Endodermal cell (in vitro differentiated cells): ENCODE data around the gene ACVR1C. TPM values are rescaled to one million over a fixed set of nuclear protein-coding genes. Genes with fewer than 3 reads are reported as not detected.

Source experiments
- DNase-seq: peaks from one replicate; pipeline ENCODE4 v3.0.0-alpha.2; 2017
- H3K27ac ChIP-seq: 2 replicates; pipeline ENCODE4 v1.5.1; 2013; ENCODE audit warnings: mild to moderate bottlenecking, low read depth, low read length, moderate library complexity
- H3K27me3 ChIP-seq: 2 replicates; pipeline ENCODE4 v1.6.1; 2013; ENCODE audit warnings: mild to moderate bottlenecking, low read length, moderate library complexity; ENCODE audit not compliant: insufficient read depth, control insufficient read depth, poor library complexity, severe bottlenecking
- H3K36me3 ChIP-seq: 2 replicates; pipeline ENCODE4 v1.7.0; 2013; ENCODE audit warnings: mild to moderate bottlenecking, low read length, moderate library complexity; ENCODE audit not compliant: control insufficient read depth, insufficient read depth
- H3K4me1 ChIP-seq: one replicate; pipeline ENCODE4 v1.7.0; 2013; ENCODE audit warnings: low read length; ENCODE audit not compliant: control insufficient read depth, insufficient read depth
- H3K4me3 ChIP-seq: 2 replicates; pipeline ENCODE4 v1.5.1; 2013; ENCODE audit warnings: mild to moderate bottlenecking, low read length, moderate library complexity
- H3K9ac ChIP-seq: 2 replicates; pipeline ENCODE4 v1.6.1; 2013; ENCODE audit warnings: mild to moderate bottlenecking, low read length, moderate library complexity; ENCODE audit not compliant: poor library complexity, severe bottlenecking; ENCODE audit errors: extremely low read depth
- H3K9me3 ChIP-seq: 2 replicates; pipeline ENCODE4 v1.6.1; 2013; ENCODE audit warnings: mild to moderate bottlenecking, low read length, moderate library complexity; ENCODE audit not compliant: control insufficient read depth
- H3K27ac Mint-ChIP-seq: 2 replicates; pipeline ENCODE4 v1.8.0; 2020; ENCODE audit warnings: mixed read lengths
- H3K27me3 Mint-ChIP-seq: 2 replicates; pipeline ENCODE4 v1.8.0; 2021; ENCODE audit warnings: mild to moderate bottlenecking, mixed read lengths; ENCODE audit not compliant: insufficient read depth
- H3K36me3 Mint-ChIP-seq: 2 replicates; pipeline ENCODE4 v1.8.0; 2020; ENCODE audit warnings: low read depth, mixed read lengths
- H3K4me1 Mint-ChIP-seq: 2 replicates; pipeline ENCODE4 v1.8.0; 2020; ENCODE audit warnings: mixed read lengths
- H3K4me3 Mint-ChIP-seq: 2 replicates; pipeline ENCODE4 v1.8.0; 2020; ENCODE audit warnings: mild to moderate bottlenecking, moderate library complexity, mixed read lengths
- H3K9me3 Mint-ChIP-seq: 2 replicates; pipeline ENCODE4 v1.8.0; 2020; ENCODE audit warnings: mild to moderate bottlenecking, mixed read lengths
- CTCF ChIP-seq: fragments of 200-600 bp; sonication (generic); conservative IDR thresholded peaks from 2 replicates; pipeline ENCODE4 v1.5.0; 2021; ENCODE audit warnings: antibody characterized with exemption, mild to moderate bottlenecking
- WGBS, 2 experiments: methylation state at CpG; one replicate each; pipeline versions ENCODE4 v1.1.5 to v1.1.7; 2013; ENCODE audit warnings: missing lambda C conversion rate in 2 of 2, mixed read lengths in 1 of 2; ENCODE audit not compliant: insufficient coverage in 1 of 2, insufficient read length in 1 of 2; 5-methylcytosine and 5-hydroxymethylcytosine counted together
- total RNA-seq, 2 donors: library from RNA; stranded (reverse); fragmentation: NEBNext Ultra II Directional in 1 of 2; extraction: Animal tissue kit (Norgen Biotek cat#: 25700) in 1 of 2; gene quantifications; 2 replicates in 1 of 2; 3 replicates in 1 of 2; pipeline ENCODE4 v1.2.1, GENCODE V29; 2021

ACVR1C gene
- total RNA-seq, 2 donors from 2014 or later: 0.59 to 0.69 TPM

DNA sequence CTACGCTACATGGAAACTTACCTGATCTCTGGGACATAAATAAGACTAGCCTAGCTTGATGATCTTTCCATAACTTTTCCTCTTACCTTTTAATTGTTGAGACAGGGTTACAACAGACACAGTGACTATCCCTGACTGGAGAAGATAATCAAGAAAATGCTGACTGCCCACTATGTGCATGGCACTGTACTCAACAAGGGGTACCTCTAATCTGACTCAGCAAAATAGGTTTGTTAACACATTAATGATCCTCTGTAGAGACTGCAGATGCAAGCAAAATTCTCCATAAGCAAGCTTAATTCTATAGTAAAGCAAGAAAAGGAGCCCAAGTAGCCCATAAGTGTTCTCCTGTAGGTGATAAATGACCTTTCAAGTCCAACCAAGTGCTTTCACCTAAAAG lies 25.5 kb downstream of the ACVR1C start:
- Mint-ChIP-seq H3K4me1 (no peaks in the 10 kb centered on the region), H3K4me3 (no peak overlapping the region), H3K27me3 (peaks cover 15% of the 10 kb centered on the region), H3K36me3 (no peaks in the 10 kb centered on the region), H3K9me3 (no peaks in the 10 kb centered on the region), H3K27ac (no peak overlapping the region)
- H3K4me1 ChIP-seq: no peaks in the 10 kb centered on the region
- no peaks in the 10 kb centered on the region for H3K9me3 ChIP-seq
- peaks cover 12% of the 10 kb centered on the region for H3K27me3 ChIP-seq
- H3K27ac ChIP-seq: no peak overlapping the region
- no peak overlapping the region for H3K4me3 ChIP-seq
- TF ChIP-seq CTCF: no peak
- no peak overlapping the region for H3K9ac ChIP-seq
- H3K36me3 ChIP-seq: no peaks in the 10 kb centered on the region
- 91 to 100% methylated on average over 1 of the region's 1 CpG for WGBS, 2 experiments
- DNase-seq: no peak

DNA sequence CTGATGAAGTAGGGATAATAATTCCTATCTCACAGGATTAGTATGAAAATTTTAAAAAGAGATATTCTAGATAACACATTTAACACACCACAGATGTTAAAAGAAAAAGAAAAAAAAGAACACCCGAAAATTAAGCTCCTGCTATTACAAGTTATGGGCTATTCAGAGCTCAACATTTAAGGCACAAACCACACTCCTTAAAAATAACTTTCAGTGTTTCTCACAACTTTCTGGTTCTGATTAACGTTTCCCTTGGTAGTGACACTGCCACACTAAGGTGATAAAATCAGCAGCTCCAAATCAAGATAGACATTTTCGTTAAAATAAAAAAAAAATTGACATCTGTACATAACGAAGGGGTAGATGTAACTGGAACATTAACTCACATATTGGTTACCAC lies 26.9 kb downstream of the ACVR1C start:
- H3K27ac ChIP-seq: no peak overlapping the region
- no peaks in the 10 kb centered on the region for H3K9me3 Mint-ChIP-seq
- no peak for TF ChIP-seq CTCF
- no peak overlapping the region for H3K4me3 Mint-ChIP-seq
- no peak for DNase-seq
- peaks cover 15% of the 10 kb centered on the region for H3K27me3 ChIP-seq
- H3K36me3 ChIP-seq: no peaks in the 10 kb centered on the region
- H3K9me3 ChIP-seq: no peaks in the 10 kb centered on the region
- no peak overlapping the region for H3K27ac Mint-ChIP-seq
- H3K4me1 Mint-ChIP-seq: no peaks in the 10 kb centered on the region
- H3K27me3 Mint-ChIP-seq: peaks cover 19% of the 10 kb centered on the region
- H3K4me1 ChIP-seq: no peaks in the 10 kb centered on the region
- no peak overlapping the region for H3K4me3 ChIP-seq
- WGBS, 2 experiments: 60 to 78% methylated on average over 1 to 4 of the region's 4 CpGs
- no peak overlapping the region for H3K9ac ChIP-seq
- H3K36me3 Mint-ChIP-seq: no peaks in the 10 kb centered on the region

GRCh38 chr2:157596992-157597681 lies 31.5 kb downstream of the ACVR1C start:
- Mint-ChIP-seq H3K36me3 (no peaks in the 10 kb centered on the region), H3K4me1 (no peaks in the 10 kb centered on the region), H3K27me3 (peaks cover 28% of the 10 kb centered on the region), H3K4me3 (peak overlapping the region; percentile 26), H3K9me3 (no peaks in the 10 kb centered on the region), H3K27ac (no peak overlapping the region)
- no peak overlapping the region for H3K4me3 ChIP-seq
- peaks cover 18% of the 10 kb centered on the region for H3K27me3 ChIP-seq
- 31 to 36% methylated on average over 32 to 45 of the region's 45 CpGs for WGBS, 2 experiments
- TF ChIP-seq CTCF: peak; percentile 86
- H3K36me3 ChIP-seq: no peaks in the 10 kb centered on the region
- H3K9ac ChIP-seq: no peak overlapping the region
- no peaks in the 10 kb centered on the region for H3K9me3 ChIP-seq
- no peaks in the 10 kb centered on the region for H3K4me1 ChIP-seq
- no peak overlapping the region for H3K27ac ChIP-seq
- DNase-seq: peak; percentile 88
